Ishikawa (cell line): ENCODE results near the gene PTBP3.

Source experiments
- RAD21 ChIP-seq: IDR thresholded peaks from 2 replicates; pipeline ENCODE4 v1.6.1; 2012; ENCODE audit warnings: low read depth
- TAF1 ChIP-seq: IDR thresholded peaks from 2 replicates; pipeline ENCODE4 v1.6.1; 2012; ENCODE audit warnings: low read depth, mild to moderate bottlenecking
- YY1 ChIP-seq: IDR thresholded peaks from 2 replicates; pipeline ENCODE4 v1.6.1; 2012; ENCODE audit warnings: low read depth

GRCh38 chr9:112348257-112349007 lies 15.0 kb upstream of the PTBP3 start:
- TF ChIP-seq YY1 (no peak), RAD21 (no peak), TAF1 (no peak)
